A549 (cell line): ENCODE results near the gene ZNHIT2. TPM values are rescaled to one million over a fixed set of nuclear protein-coding genes. Genes with fewer than 3 reads are reported as not detected.

Experiments
- ATAC-seq, 2 experiments: fragments of 200-7000 bp in 1 of 2; fragments of >200 bp in 1 of 2; cut with Nextera tagmentation in 1 of 2; cut with Tn5 transposase in 1 of 2; 3 replicates each; pipeline versions ENCODE4 v1.8.0 to v1.9.1; 2018 to 2020; ENCODE audit warnings: mild to moderate bottlenecking in 1 of 2, moderate library complexity in 1 of 2
- CTCF ChIA-PET: fragments of 300-600 bp; sonication (Branson Sonifier 250); formaldehyde crosslinking; extraction: SDS; loops from one replicate; lab custom pipeline; 2021; ENCODE audit warnings: antibody characterized with exemption, inconsistent platforms; lab: Yijun Ruan, JAX
- POLR2A ChIA-PET: fragments of 350-600 bp; formaldehyde crosslinking; extraction: SDS; loops from one replicate; lab custom pipeline; 2021; ENCODE audit warnings: antibody characterized with exemption, inconsistent platforms; lab: Yijun Ruan, JAX
- DNase-seq, 2 experiments: peaks; one replicate each; pipeline versions ENCODE4 v3.0.0 to v3.0.0-alpha.2; 2011 to 2016; ENCODE audit warnings: low read depth in 1 of 2, low spot score in 1 of 2
- FAIRE-seq: peaks from 2 replicates; lab custom pipeline; 2011; peaks lifted over from hg19 to GRCh38; lab: Jason Lieb, UNC
- H3K27ac ChIP-seq, 2 experiments: fragments of >200 bp; sonication (Bioruptor Twin); formaldehyde crosslinking; 3 replicates each; pipeline ENCODE4 v1.5.1; 2016 to 2017
- H3K4me1 ChIP-seq: fragments of >200 bp; sonication (Bioruptor Twin); formaldehyde crosslinking; 3 replicates; pipeline ENCODE4 v1.6.1; 2016
- H3K4me2 ChIP-seq: fragments of >200 bp; sonication (Bioruptor Twin); formaldehyde crosslinking; 3 replicates; pipeline ENCODE4 v1.6.1; 2016
- H3K4me3 ChIP-seq: fragments of >200 bp; sonication (Bioruptor Twin); formaldehyde crosslinking; 3 replicates; pipeline ENCODE4 v1.5.1; 2016
- H3K9me3 ChIP-seq: fragments of >200 bp; sonication (Bioruptor Twin); formaldehyde crosslinking; 3 replicates; pipeline ENCODE4 v1.6.1; 2016
- BHLHE40 ChIP-seq: IDR thresholded peaks from 2 replicates; pipeline ENCODE4 v1.6.1; 2012; ENCODE audit warnings: low read depth, low read length, inconsistent platforms
- CEBPB ChIP-seq, 2 experiments: fragments of >200 bp in 1 of 2; sonication (Bioruptor Twin) in 1 of 2; formaldehyde crosslinking in 1 of 2; IDR thresholded peaks; 2 replicates each; pipeline ENCODE4 v1.6.1; 2012 to 2016
- EHMT2 ChIP-seq: fragments of 200-600 bp; sonication (generic); IDR thresholded peaks from 2 replicates; pipeline ENCODE4 v1.6.1; 2016; ENCODE audit warnings: antibody characterized with exemption, low read depth, mild to moderate bottlenecking, moderate library complexity
- FOSL2 ChIP-seq, 2 experiments: fragments of 450-650 bp in 1 of 2; fragments of >200 bp in 1 of 2; sonication (Bioruptor Twin) in 1 of 2; formaldehyde crosslinking; IDR thresholded peaks; 2 replicates each; pipeline versions ENCODE4 v1.5.0 to v1.6.1; 2016 to 2020; ENCODE audit warnings: mild to moderate bottlenecking in 1 of 2, moderate library complexity in 1 of 2
- HDAC2 ChIP-seq: fragments of 200-600 bp; sonication (generic); IDR thresholded peaks from 2 replicates; pipeline ENCODE4 v1.6.1; 2016
- HOXA7 ChIP-seq: fragments of 250-450 bp; sonication (Bioruptor Pico); IDR thresholded peaks from 2 replicates; pipeline ENCODE4 v1.5.0; 2020; ENCODE audit warnings: mild to moderate bottlenecking, moderate library complexity
- MYC ChIP-seq: IDR thresholded peaks from 2 replicates; pipeline ENCODE4 v1.6.1; 2012; ENCODE audit warnings: mild to moderate bottlenecking, inconsistent platforms, low read length, improper control_type of control experiment, borderline replicate concordance
- NR3C1 ChIP-seq: fragments of >200 bp; sonication (Bioruptor Twin); formaldehyde crosslinking; IDR thresholded peaks from 3 replicates; pipeline ENCODE4 v1.6.1; 2017
- RAD21 ChIP-seq, 2 experiments: fragments of >200 bp in 1 of 2; sonication (Bioruptor Twin) in 1 of 2; formaldehyde crosslinking in 1 of 2; IDR thresholded peaks in 1 of 2; conservative IDR thresholded peaks in 1 of 2; 2 replicates in 1 of 2; 3 replicates in 1 of 2; pipeline ENCODE4 v1.6.1; 2012 to 2018; ENCODE audit warnings: inconsistent platforms in 1 of 2
- RARB ChIP-seq: fragments of 250-450 bp; sonication (Bioruptor Pico); IDR thresholded peaks from 2 replicates; pipeline ENCODE4 v1.8.0; 2021; ENCODE audit warnings: mild to moderate bottlenecking, moderate library complexity
- RFX5 ChIP-seq: fragments of 450-650 bp; IDR thresholded peaks from 2 replicates; pipeline ENCODE4 v1.7.1; 2014; ENCODE audit warnings: antibody characterized with exemption, mild to moderate bottlenecking, moderate library complexity
- RNF2 ChIP-seq: fragments of 200-600 bp; sonication (generic); IDR thresholded peaks from 2 replicates; pipeline ENCODE4 v1.6.1; 2016; ENCODE audit warnings: low read depth, mild to moderate bottlenecking, antibody characterized with exemption, moderate library complexity, borderline replicate concordance
- SMC3 ChIP-seq: fragments of >200 bp; sonication (Bioruptor Twin); formaldehyde crosslinking; IDR thresholded peaks from 3 replicates; pipeline ENCODE4 v1.6.1; 2018; ENCODE audit warnings: inconsistent platforms
- SREBF2 ChIP-seq: fragments of 450-650 bp; IDR thresholded peaks from 2 replicates; pipeline ENCODE4 v1.6.1; 2014; ENCODE audit warnings: mild to moderate bottlenecking, moderate library complexity
- TFCP2L1 ChIP-seq: fragments of 250-450 bp; sonication (Bioruptor Pico); IDR thresholded peaks from 2 replicates; pipeline ENCODE4 v1.5.0; 2021; ENCODE audit warnings: mild to moderate bottlenecking
- ZNF302 ChIP-seq: fragments of 250-450 bp; sonication (Bioruptor Pico); IDR thresholded peaks from 2 replicates; pipeline ENCODE4 v1.9.0; 2021; ENCODE audit warnings: inconsistent platforms, mild to moderate bottlenecking, moderate library complexity
- WGBS: methylation state at CpG from one replicate; pipeline ENCODE4 v1.1.6; 2017; ENCODE audit errors: missing lambda C conversion rate; 5-methylcytosine and 5-hydroxymethylcytosine counted together
- polyA plus RNA-seq, 4 experiments: library from polyadenylated mRNA; depleted of rRNA in 3 of 4; stranded (reverse); fragments of >200 nt; fragmentation: RNase III in 1 of 4; extraction: RNeasy Plus Mini Kit Qiagen cat#74134 plus additional on column Dnase treatment in 1 of 4; gene quantifications; 2 replicates in 3 of 4; 3 replicates in 1 of 4; pipeline ENCODE4 v1.2.3, GENCODE V29; 2011 to 2017
- TF ChIP-seq, protein P1 (sequence below): fragments of 250-450 bp; sonication (Bioruptor Pico); IDR thresholded peaks from 2 replicates; pipeline ENCODE4 v1.5.0; 2021; ENCODE audit warnings: mild to moderate bottlenecking, moderate library complexity, borderline replicate concordance
- TF ChIP-seq, protein P2 (sequence below): fragments of >200 bp; sonication (Bioruptor Twin); formaldehyde crosslinking; IDR thresholded peaks from 3 replicates; pipeline ENCODE4 v1.5.1; 2016
- TF ChIP-seq, protein P3 (sequence below): IDR thresholded peaks from 2 replicates; pipeline ENCODE4 v1.6.1; 2012; ENCODE audit warnings: low read depth, borderline replicate concordance
- TF ChIP-seq, protein P4 (sequence below): fragments of 450-650 bp; IDR thresholded peaks from 2 replicates; pipeline ENCODE4 v1.6.1; 2014; ENCODE audit warnings: antibody characterized with exemption
- TF ChIP-seq, protein P5 (sequence below): fragments of 250-450 bp; sonication (Bioruptor Pico); IDR thresholded peaks from 2 replicates; pipeline ENCODE4 v1.5.0; 2020; ENCODE audit warnings: low read depth, mild to moderate bottlenecking, moderate library complexity

The ZNHIT2 gene
- polyA plus RNA-seq, 2 of the 4 experiments (the other 2 are of a cell fraction): 5.5 to 13.5 TPM

DNA sequence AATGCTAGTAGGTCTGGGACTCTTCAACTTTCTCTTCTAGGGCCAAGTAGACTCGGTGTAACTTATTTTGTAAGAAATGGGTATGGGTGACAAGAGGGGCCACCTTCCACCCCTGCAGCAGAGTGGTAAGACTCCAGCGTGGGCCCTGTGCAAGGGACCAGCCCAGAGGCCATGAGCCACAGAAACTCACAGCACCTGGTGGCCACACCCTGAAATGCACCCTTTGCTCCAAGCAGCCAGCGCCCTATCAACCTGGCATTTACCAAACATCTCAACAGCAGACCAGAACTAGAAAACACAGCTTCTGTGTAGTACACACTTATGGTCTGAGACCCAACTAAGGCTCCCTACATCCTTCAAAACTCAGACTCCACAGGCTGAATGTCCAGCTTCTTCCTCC is 39.4 kb downstream of the ZNHIT2 start:
- TF ChIP-seq, protein P1, sequence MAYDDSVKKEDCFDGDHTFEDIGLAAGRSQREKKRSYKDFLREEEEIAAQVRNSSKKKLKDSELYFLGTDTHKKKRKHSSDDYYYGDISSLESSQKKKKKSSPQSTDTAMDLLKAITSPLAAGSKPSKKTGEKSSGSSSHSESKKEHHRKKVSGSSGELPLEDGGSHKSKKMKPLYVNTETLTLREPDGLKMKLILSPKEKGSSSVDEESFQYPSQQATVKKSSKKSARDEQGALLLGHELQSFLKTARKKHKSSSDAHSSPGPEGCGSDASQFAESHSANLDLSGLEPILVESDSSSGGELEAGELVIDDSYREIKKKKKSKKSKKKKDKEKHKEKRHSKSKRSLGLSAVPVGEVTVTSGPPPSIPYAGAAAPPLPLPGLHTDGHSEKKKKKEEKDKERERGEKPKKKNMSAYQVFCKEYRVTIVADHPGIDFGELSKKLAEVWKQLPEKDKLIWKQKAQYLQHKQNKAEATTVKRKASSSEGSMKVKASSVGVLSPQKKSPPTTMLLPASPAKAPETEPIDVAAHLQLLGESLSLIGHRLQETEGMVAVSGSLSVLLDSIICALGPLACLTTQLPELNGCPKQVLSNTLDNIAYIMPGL (CRISPR knock-in tag): no peak
- no peak for TF ChIP-seq NR3C1
- peak; percentile 41 to 48; a peak in 3 of 5 replicates for TF ChIP-seq RAD21 (conservative IDR thresholded peaks at IDR 0.05 in 1 of 2, IDR thresholded peaks at IDR 0.05 in 1 of 2)
- no peak for TF ChIP-seq CEBPB (IDR thresholded peaks at IDR 0.05)
- TF ChIP-seq, protein P2, sequence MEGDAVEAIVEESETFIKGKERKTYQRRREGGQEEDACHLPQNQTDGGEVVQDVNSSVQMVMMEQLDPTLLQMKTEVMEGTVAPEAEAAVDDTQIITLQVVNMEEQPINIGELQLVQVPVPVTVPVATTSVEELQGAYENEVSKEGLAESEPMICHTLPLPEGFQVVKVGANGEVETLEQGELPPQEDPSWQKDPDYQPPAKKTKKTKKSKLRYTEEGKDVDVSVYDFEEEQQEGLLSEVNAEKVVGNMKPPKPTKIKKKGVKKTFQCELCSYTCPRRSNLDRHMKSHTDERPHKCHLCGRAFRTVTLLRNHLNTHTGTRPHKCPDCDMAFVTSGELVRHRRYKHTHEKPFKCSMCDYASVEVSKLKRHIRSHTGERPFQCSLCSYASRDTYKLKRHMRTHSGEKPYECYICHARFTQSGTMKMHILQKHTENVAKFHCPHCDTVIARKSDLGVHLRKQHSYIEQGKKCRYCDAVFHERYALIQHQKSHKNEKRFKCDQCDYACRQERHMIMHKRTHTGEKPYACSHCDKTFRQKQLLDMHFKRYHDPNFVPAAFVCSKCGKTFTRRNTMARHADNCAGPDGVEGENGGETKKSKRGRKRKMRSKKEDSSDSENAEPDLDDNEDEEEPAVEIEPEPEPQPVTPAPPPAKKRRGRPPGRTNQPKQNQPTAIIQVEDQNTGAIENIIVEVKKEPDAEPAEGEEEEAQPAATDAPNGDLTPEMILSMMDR: peak; percentile 47
- TF ChIP-seq, protein P3, sequence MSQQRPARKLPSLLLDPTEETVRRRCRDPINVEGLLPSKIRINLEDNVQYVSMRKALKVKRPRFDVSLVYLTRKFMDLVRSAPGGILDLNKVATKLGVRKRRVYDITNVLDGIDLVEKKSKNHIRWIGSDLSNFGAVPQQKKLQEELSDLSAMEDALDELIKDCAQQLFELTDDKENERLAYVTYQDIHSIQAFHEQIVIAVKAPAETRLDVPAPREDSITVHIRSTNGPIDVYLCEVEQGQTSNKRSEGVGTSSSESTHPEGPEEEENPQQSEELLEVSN: no peak
- TF ChIP-seq FOSL2 (IDR thresholded peaks at IDR 0.05): no peak
- TF ChIP-seq FOSL2 (CRISPR knock-in tag; IDR thresholded peaks at IDR 0.05): no peak
- 0 out of 2 replicates have a peak, but pooled peaks have one; percentile 49 for TF ChIP-seq MYC
- peak; percentile 55 for TF ChIP-seq SMC3
- no peak for TF ChIP-seq HDAC2
- no peak for TF ChIP-seq TFCP2L1
- TF ChIP-seq, all 56 proteins: peak for 4
- no peak for FAIRE-seq
- peak overlapping the region in 1 of 2 experiments; percentile 22; a peak in 1 of 6 replicates for H3K27ac ChIP-seq
- WGBS: 52% methylated on average over 3 of the region's 3 CpGs
- CTCF ChIA-PET: interaction anchor here (0.5 to 5.5 kb wide), 23 partner anchors 8 to 1862 kb away, joined by 3 to 35 read pairs (median 4); partner anchors contain the start of genes ARL2, NAALADL1 and PPP2R5B
- H3K4me1 ChIP-seq: peaks cover 29% of the 10 kb centered on the region
- H3K9me3 ChIP-seq: no peaks in the 10 kb centered on the region
- POLR2A ChIA-PET: no interaction called here
- H3K4me2 ChIP-seq: 0 out of 3 replicates have a peak overlapping the region, but pooled peaks have one; percentile 11
- peak; percentile 91 to 92 for ATAC-seq
- DNase-seq: peak; percentile 69 to 77
- H3K4me3 ChIP-seq: no peak overlapping the region

DNA sequence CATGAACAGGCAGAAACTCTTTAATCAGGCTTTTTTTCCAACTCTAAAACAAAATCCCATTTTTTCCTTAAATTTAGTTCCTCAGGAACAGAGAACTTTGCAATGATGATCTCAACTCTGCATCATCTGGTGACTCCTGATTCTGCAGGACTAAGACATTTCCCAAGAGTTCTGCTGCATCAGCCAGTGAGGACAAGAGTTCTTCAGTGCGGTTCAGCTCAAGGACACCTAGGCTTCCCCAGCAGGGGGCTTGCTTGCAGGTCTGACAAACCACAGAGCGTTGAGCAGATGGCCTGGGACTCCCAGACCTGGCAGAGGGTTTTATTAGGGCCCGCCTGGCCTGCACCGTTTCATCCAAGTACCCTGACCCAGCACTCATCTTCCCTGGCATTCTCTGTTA is 40.0 kb downstream of the ZNHIT2 start:
- ATAC-seq (peak; percentile 37 to 48; a peak in 5 of 6 replicates), FAIRE-seq (no peak), DNase-seq (peak in 1 of 2 experiments; percentile 52)
- no peak for TF ChIP-seq BHLHE40
- no peak for TF ChIP-seq RNF2
- no peak for TF ChIP-seq RARB (CRISPR knock-in tag)
- TF ChIP-seq, protein P4, sequence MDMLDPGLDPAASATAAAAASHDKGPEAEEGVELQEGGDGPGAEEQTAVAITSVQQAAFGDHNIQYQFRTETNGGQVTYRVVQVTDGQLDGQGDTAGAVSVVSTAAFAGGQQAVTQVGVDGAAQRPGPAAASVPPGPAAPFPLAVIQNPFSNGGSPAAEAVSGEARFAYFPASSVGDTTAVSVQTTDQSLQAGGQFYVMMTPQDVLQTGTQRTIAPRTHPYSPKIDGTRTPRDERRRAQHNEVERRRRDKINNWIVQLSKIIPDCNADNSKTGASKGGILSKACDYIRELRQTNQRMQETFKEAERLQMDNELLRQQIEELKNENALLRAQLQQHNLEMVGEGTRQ: no peak
- TF ChIP-seq HOXA7: no peak
- TF ChIP-seq CEBPB (IDR thresholded peaks at IDR 0.05): no peak
- TF ChIP-seq, protein P5, sequence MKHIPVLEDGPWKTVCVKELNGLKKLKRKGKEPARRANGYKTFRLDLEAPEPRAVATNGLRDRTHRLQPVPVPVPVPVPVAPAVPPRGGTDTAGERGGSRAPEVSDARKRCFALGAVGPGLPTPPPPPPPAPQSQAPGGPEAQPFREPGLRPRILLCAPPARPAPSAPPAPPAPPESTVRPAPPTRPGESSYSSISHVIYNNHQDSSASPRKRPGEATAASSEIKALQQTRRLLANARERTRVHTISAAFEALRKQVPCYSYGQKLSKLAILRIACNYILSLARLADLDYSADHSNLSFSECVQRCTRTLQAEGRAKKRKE (CRISPR knock-in tag): no peak
- TF ChIP-seq ZNF302 (CRISPR knock-in tag): no peak
- no peak for TF ChIP-seq EHMT2
- no peak for TF ChIP-seq RFX5
- TF ChIP-seq SREBF2: no peak
- 70% methylated on average over 4 of the region's 4 CpGs for WGBS
- H3K27ac ChIP-seq: no peak overlapping the region
- no peak overlapping the region for H3K4me3 ChIP-seq
- H3K4me1 ChIP-seq: peaks cover 22% of the 10 kb centered on the region
- no peak overlapping the region for H3K4me2 ChIP-seq
- H3K9me3 ChIP-seq: no peaks in the 10 kb centered on the region
- ChIA-PET POLR2A (no interaction called here), CTCF (interaction anchor here (0.7 to 5.5 kb wide), 13 partner anchors 9 to 230 kb away, joined by 3 to 35 read pairs (median 4); partner anchors contain the start of gene ARL2)
